DND-41 (cell line): ENCODE measurements around the gene PARPBP.
A peak's percentile ranks its signal among the peaks of the same experiment; 100 is the strongest.
"Not testable (repeated sequence)": the region's sequence is repeated elsewhere in the genome, so short reads cannot be mapped to it uniquely, and the experiment has no call there.

ENCODE experiments used
- ATAC-seq: fragments of 200-7000 bp; cut with Tn5 transposase; 3 replicates; pipeline ENCODE4 v1.9.1; 2021; ENCODE audit warnings: low read depth; ENCODE audit not compliant: insufficient read depth
- DNase-seq: peaks from one replicate; pipeline ENCODE4 v3.0.0-alpha.2; 2020
- H2AFZ ChIP-seq: 2 replicates; pipeline ENCODE4 v1.6.0; 2012; ENCODE audit warnings: low read depth, low read length
- H3K27ac ChIP-seq: 2 replicates; pipeline ENCODE4 v1.5.1; 2012; ENCODE audit warnings: low read length, inconsistent platforms
- H3K27me3 ChIP-seq: fragments of 200-600 bp; sonication (generic); 2 replicates; pipeline ENCODE4 v1.6.0; 2012; ENCODE audit warnings: low read length, mild to moderate bottlenecking, inconsistent platforms; ENCODE audit not compliant: insufficient read depth, poor library complexity
- H3K36me3 ChIP-seq: 2 replicates; pipeline ENCODE4 v1.5.1; 2012; ENCODE audit warnings: low read length, inconsistent platforms; ENCODE audit not compliant: insufficient read depth
- H3K4me1 ChIP-seq: 2 replicates; pipeline ENCODE4 v1.5.1; 2012; ENCODE audit warnings: mild to moderate bottlenecking, low read length; ENCODE audit not compliant: insufficient read depth
- H3K4me2 ChIP-seq: 2 replicates; pipeline ENCODE4 v1.6.0; 2012; ENCODE audit warnings: mild to moderate bottlenecking, moderate library complexity, low read length, inconsistent platforms; ENCODE audit not compliant: insufficient read depth
- H3K4me3 ChIP-seq, 2 experiments: fragments of 200-600 bp in 1 of 2; shearing (Covaris generic) in 1 of 2; 2 replicates each; pipeline ENCODE4 v1.5.1; 2012 to 2016; ENCODE audit warnings: inconsistent platforms in 2 of 2, low read length in 2 of 2, mild to moderate bottlenecking in 2 of 2, low read depth in 1 of 2, moderate library complexity in 1 of 2
- H3K79me2 ChIP-seq: 2 replicates; pipeline ENCODE4 v1.6.0; 2012; ENCODE audit warnings: low read length, inconsistent platforms; ENCODE audit not compliant: insufficient read depth
- H3K9ac ChIP-seq: 2 replicates; pipeline ENCODE4 v1.6.0; 2012; ENCODE audit warnings: low read depth, mild to moderate bottlenecking, inconsistent platforms, low read length, moderate library complexity
- H3K9me3 ChIP-seq: 2 replicates; pipeline ENCODE4 v1.5.1; 2012; ENCODE audit warnings: low read length, moderate library complexity, mild to moderate bottlenecking, inconsistent platforms; ENCODE audit not compliant: insufficient read depth, severe bottlenecking
- H4K20me1 ChIP-seq: 2 replicates; pipeline ENCODE4 v1.6.0; 2012; ENCODE audit warnings: low read length; ENCODE audit not compliant: insufficient read depth
- CTCF ChIP-seq: IDR thresholded peaks from 2 replicates; pipeline ENCODE4 v1.5.1; 2012; ENCODE audit warnings: borderline replicate concordance, low read length, moderate library complexity, mild to moderate bottlenecking; ENCODE audit not compliant: poor library complexity, severe bottlenecking; ENCODE audit errors: extremely low read depth
- EZH2 ChIP-seq: IDR thresholded peaks from 3 replicates; pipeline ENCODE4 v1.6.1; 2012; ENCODE audit warnings: borderline replicate concordance, low read depth, mild to moderate bottlenecking, moderate library complexity, low read length, inconsistent platforms; ENCODE audit not compliant: severe bottlenecking

PARPBP gene

GRCh38 chr12:102118874-102119273 is 1.1 kb upstream of the PARPBP start:
- H3K4me1 ChIP-seq = peaks cover 43% of the 10 kb centered on the region
- H3K9me3 ChIP-seq = no peaks in the 10 kb centered on the region
- H3K36me3 ChIP-seq = peaks cover 39% of the 10 kb centered on the region
- TF ChIP-seq EZH2 (no peak), CTCF (no peak)
- no peaks in the 10 kb centered on the region for H3K27me3 ChIP-seq
- H3K79me2 ChIP-seq = peaks cover 58% of the 10 kb centered on the region
- no peak for DNase-seq
- no peak overlapping the region for H2AFZ ChIP-seq
- H3K4me3 ChIP-seq = peak overlapping the region; percentile 66 to 95; a peak in 3 of 4 replicates
- peak overlapping the region; percentile 83 for H3K4me2 ChIP-seq
- peak overlapping the region; percentile 88 for H3K9ac ChIP-seq
- no peak for ATAC-seq
- H3K27ac ChIP-seq = no peak overlapping the region; the same call in 1 of the 2 replicates
- H4K20me1 ChIP-seq = peaks cover 8% of the 10 kb centered on the region; the same call in 1 of the 2 replicates

- Histone ChIP-seq H3K27me3 (no peaks in the 10 kb centered on the region), H3K4me3 (peak overlapping the region; percentile 66 to 95), H4K20me1 (peaks cover 8% of the 10 kb centered on the region; the same call in 1 of the 2 replicates), H3K4me1 (peaks cover 48% of the 10 kb centered on the region), H3K27ac (peak overlapping the region; percentile 94), H3K36me3 (peaks cover 48% of the 10 kb centered on the region), H2AFZ (peak overlapping the region; percentile 96), H3K9me3 (no peaks in the 10 kb centered on the region), H3K9ac (peak overlapping the region; percentile 88), H3K79me2 (peaks cover 73% of the 10 kb centered on the region), H3K4me2 (peak overlapping the region; percentile 83)
- no peak for ATAC-seq
- TF ChIP-seq CTCF (no peak), EZH2 (no peak)
- DNase-seq = no peak
Measured at GRCh38 chr12:102120564-102120873, 536 bp downstream of the PARPBP start.

- Histone ChIP-seq H4K20me1 (peaks cover 8% of the 10 kb centered on the region; the same call in 1 of the 2 replicates), H3K4me1 (peaks cover 48% of the 10 kb centered on the region), H3K9ac (peak overlapping the region; percentile 88), H3K27me3 (no peaks in the 10 kb centered on the region), H2AFZ (peak overlapping the region; percentile 96), H3K36me3 (peaks cover 48% of the 10 kb centered on the region), H3K79me2 (peaks cover 77% of the 10 kb centered on the region), H3K9me3 (no peaks in the 10 kb centered on the region), H3K4me2 (peak overlapping the region; percentile 83), H3K4me3 (peak overlapping the region; percentile 66 to 95), H3K27ac (peak overlapping the region; percentile 94)
- DNase-seq = peak; percentile 35
- TF ChIP-seq EZH2 = no peak
- no peak for TF ChIP-seq CTCF
- peak; percentile 18; the same call in 2 of the 3 replicates for ATAC-seq
Measured at GRCh38 chr12:102120886-102121285, 903 bp downstream of the PARPBP start.

GRCh38 chr12:102121328-102121727 is 1.3 kb downstream of the PARPBP start:
- H3K4me1 ChIP-seq = peaks cover 48% of the 10 kb centered on the region
- H3K4me3 ChIP-seq = peak overlapping the region; percentile 66 to 95
- H3K79me2 ChIP-seq = peaks cover 80% of the 10 kb centered on the region
- H3K9ac ChIP-seq = peak overlapping the region; percentile 88
- H3K36me3 ChIP-seq = peaks cover 48% of the 10 kb centered on the region
- H3K27me3 ChIP-seq, H4K20me1 ChIP-seq, ATAC-seq, H2AFZ ChIP-seq, H3K9me3 ChIP-seq, DNase-seq: not testable (repeated sequence)
- peak overlapping the region; percentile 83 for H3K4me2 ChIP-seq
- peak overlapping the region; percentile 94 for H3K27ac ChIP-seq

GRCh38 chr12:102130720-102131119 is 10.7 kb downstream of the PARPBP start:
- Histone ChIP-seq H3K79me2 (peaks cover 43% of the 10 kb centered on the region), H3K36me3 (peaks cover 51% of the 10 kb centered on the region)
- not testable (repeated sequence) for H3K4me2 ChIP-seq, H4K20me1 ChIP-seq, H3K4me1 ChIP-seq, H3K4me3 ChIP-seq, H3K27me3 ChIP-seq, H3K9me3 ChIP-seq, H2AFZ ChIP-seq, ATAC-seq, H3K9ac ChIP-seq, DNase-seq, H3K27ac ChIP-seq

GRCh38 chr12:102131442-102131841 is 11.5 kb downstream of the PARPBP start:
- not testable (repeated sequence) for H3K27ac ChIP-seq, DNase-seq, H3K9me3 ChIP-seq, H4K20me1 ChIP-seq, H2AFZ ChIP-seq, H3K27me3 ChIP-seq, ATAC-seq, H3K9ac ChIP-seq, H3K4me2 ChIP-seq, H3K4me1 ChIP-seq, H3K4me3 ChIP-seq
- peaks cover 44% of the 10 kb centered on the region for H3K79me2 ChIP-seq
- H3K36me3 ChIP-seq = peaks cover 46% of the 10 kb centered on the region
